MM.1S (cell line): Measurements from ENCODE around the gene INTS2.

ENCODE experiments used
- DNase-seq: peaks from one replicate; pipeline ENCODE4 v3.0.0-alpha.2; 2015
- H2AFZ ChIP-seq: fragments of 300-600 bp; sonication (generic); 2 replicates; pipeline ENCODE4 v1.6.0; 2016; ENCODE audit warnings: antibody characterized with exemption, low read length
- H3F3A ChIP-seq: fragments of 300-600 bp; sonication (generic); 2 replicates; pipeline ENCODE4 v1.6.1; 2016; ENCODE audit warnings: mild to moderate bottlenecking, antibody characterized with exemption, low read length, moderate library complexity, mixed read lengths; ENCODE audit not compliant: insufficient read depth
- H3K27ac ChIP-seq: fragments of 300-600 bp; sonication (generic); 2 replicates; pipeline ENCODE4 v1.5.1; 2016; ENCODE audit warnings: mild to moderate bottlenecking, low read length
- H3K27me3 ChIP-seq: fragments of 300-600 bp; sonication (generic); replicated peaks from 2 replicates; pipeline ENCODE4 v1.6.0; 2016; ENCODE audit warnings: low read length; ENCODE audit not compliant: insufficient read depth
- H3K36me3 ChIP-seq: fragments of 300-600 bp; sonication (generic); replicated peaks from 2 replicates; pipeline ENCODE4 v1.6.1; 2016; ENCODE audit warnings: mild to moderate bottlenecking, low read length, mixed read lengths; ENCODE audit not compliant: insufficient read depth
- H3K4me1 ChIP-seq: fragments of 300-600 bp; sonication (generic); 2 replicates; pipeline ENCODE4 v1.6.1; 2016; ENCODE audit warnings: low read length, mixed read lengths
- H3K4me2 ChIP-seq: fragments of 300-600 bp; sonication (generic); 2 replicates; pipeline ENCODE4 v1.6.0; 2016; ENCODE audit warnings: low read depth, low read length
- H3K4me3 ChIP-seq: fragments of 300-600 bp; sonication (generic); 2 replicates; pipeline ENCODE4 v1.5.1; 2016; ENCODE audit warnings: low read length, mixed read lengths
- H3K79me2 ChIP-seq: fragments of 300-600 bp; sonication (generic); 2 replicates; pipeline ENCODE4 v1.6.1; 2016; ENCODE audit warnings: mixed run types, low read length, mixed read lengths
- H3K9ac ChIP-seq: fragments of 300-600 bp; sonication (generic); 2 replicates; pipeline ENCODE4 v1.6.1; 2016; ENCODE audit warnings: low read length, mixed read lengths
- H3K9me2 ChIP-seq: fragments of 300-600 bp; sonication (generic); replicated peaks from 2 replicates; pipeline ENCODE4 v1.6.1; 2016; ENCODE audit warnings: mild to moderate bottlenecking, low read length, mixed read lengths; ENCODE audit not compliant: insufficient read depth
- H3K9me3 ChIP-seq: fragments of 300-600 bp; sonication (generic); replicated peaks from 2 replicates; pipeline ENCODE4 v1.6.1; 2016; ENCODE audit warnings: mild to moderate bottlenecking, low read length, mixed read lengths; ENCODE audit not compliant: insufficient read depth
- H4K20me1 ChIP-seq: fragments of 300-600 bp; sonication (generic); 2 replicates; pipeline ENCODE4 v1.6.1; 2016; ENCODE audit warnings: mild to moderate bottlenecking, low read length, moderate library complexity, mixed read lengths; ENCODE audit not compliant: insufficient read depth
- CTCF ChIP-seq: fragments of 300-600 bp; sonication (generic); IDR thresholded peaks from 2 replicates; pipeline ENCODE4 v1.5.1; 2016; ENCODE audit warnings: antibody characterized with exemption, low read length, mixed read lengths
- EZH2 ChIP-seq: fragments of 300-600 bp; sonication (generic); optimal IDR thresholded peaks from 2 replicates; pipeline ENCODE3; 2017; ENCODE audit warnings: low read depth, mild to moderate bottlenecking, antibody characterized with exemption, low read length, mixed read lengths
- EZH2phosphoT487 ChIP-seq: fragments of 300-600 bp; sonication (generic); IDR thresholded peaks from 2 replicates; pipeline ENCODE4 v1.6.1; 2018; ENCODE audit warnings: antibody characterized with exemption, low read length

The INTS2 gene

GRCh38 chr17:61815863-61816503, 111.8 kb downstream of the INTS2 start:
- no peak overlapping the region for H3K4me3 ChIP-seq
- H3K9me3 ChIP-seq, result no peaks in the 10 kb centered on the region
- H3K36me3 ChIP-seq, result no peaks in the 10 kb centered on the region
- H3K4me1 ChIP-seq, result no peaks in the 10 kb centered on the region
- DNase-seq, result no peak
- H3K27ac ChIP-seq, result no peak overlapping the region
- no peaks in the 10 kb centered on the region for H4K20me1 ChIP-seq
- H3K9me2 ChIP-seq, result no peaks in the 10 kb centered on the region
- H2AFZ ChIP-seq, result no peak overlapping the region
- no peaks in the 10 kb centered on the region for H3K27me3 ChIP-seq
- no peaks in the 10 kb centered on the region for H3K79me2 ChIP-seq
- no peak overlapping the region for H3K9ac ChIP-seq
- H3K4me2 ChIP-seq, result no peak overlapping the region
- H3F3A ChIP-seq, result no peaks in the 10 kb centered on the region
- TF ChIP-seq CTCF, result no peak
- TF ChIP-seq EZH2, result no peak
- no peak for TF ChIP-seq EZH2phosphoT487
